Endothelial cell of umbilical vein (primary cell): ENCODE measurements around the gene PLEKHA4.

Experiments used
- EZH2 ChIP-seq: IDR thresholded peaks from 2 replicates; pipeline ENCODE4 v1.6.1; 2012; ENCODE audit warnings: borderline replicate concordance, low read depth, mild to moderate bottlenecking, moderate library complexity, low read length, inconsistent platforms; ENCODE audit not compliant: severe bottlenecking
- FOS ChIP-seq: IDR thresholded peaks from 2 replicates; pipeline ENCODE4 v1.6.1; 2011; ENCODE audit warnings: mild to moderate bottlenecking, low read length, moderate library complexity, borderline replicate concordance; ENCODE audit not compliant: insufficient read depth
- POLR2A ChIP-seq: IDR thresholded peaks from 2 replicates; pipeline ENCODE4 v1.6.1; 2012; ENCODE audit warnings: low read depth, mild to moderate bottlenecking, control low read depth, low read length
- TF ChIP-seq, protein P1 (sequence below): IDR thresholded peaks from 2 replicates; pipeline ENCODE4 v1.6.1; 2011; ENCODE audit not compliant: insufficient read depth, insufficient read length
- TF ChIP-seq, protein P2 (sequence below), 2 donors: IDR thresholded peaks; 1 replicate in 1 of 2; 2 replicates in 1 of 2; pipeline ENCODE4 v1.5.1; 2011; ENCODE audit warnings: low read length in 2 of 2, mild to moderate bottlenecking in 2 of 2, moderate library complexity in 2 of 2, control low read depth in 1 of 2, inconsistent platforms in 1 of 2, low read depth in 1 of 2; ENCODE audit not compliant: insufficient read depth in 1 of 2; ENCODE audit errors: extremely low read depth in 1 of 2

DNA sequence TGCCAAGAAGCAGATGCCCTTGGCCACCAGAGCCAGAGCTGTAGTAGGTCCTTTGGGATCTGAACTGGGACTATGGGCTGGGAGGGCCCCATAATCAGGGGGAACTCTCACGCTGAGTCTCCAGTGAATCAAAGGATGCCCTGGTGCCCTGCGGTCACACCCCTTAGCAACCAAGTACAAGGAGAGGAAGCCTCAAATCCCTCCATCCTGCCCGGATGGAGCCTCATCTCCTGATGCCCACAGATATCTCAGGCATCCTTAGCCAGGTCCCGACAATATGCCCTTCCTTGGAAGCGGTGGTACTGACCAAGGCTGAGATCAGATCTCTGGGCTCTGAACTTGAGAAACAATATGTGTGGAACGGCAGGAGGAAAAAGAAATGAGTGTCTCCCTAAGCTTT lies 1.7 kb downstream of the PLEKHA4 start:
- TF ChIP-seq FOS = no peak
- TF ChIP-seq, protein P1, sequence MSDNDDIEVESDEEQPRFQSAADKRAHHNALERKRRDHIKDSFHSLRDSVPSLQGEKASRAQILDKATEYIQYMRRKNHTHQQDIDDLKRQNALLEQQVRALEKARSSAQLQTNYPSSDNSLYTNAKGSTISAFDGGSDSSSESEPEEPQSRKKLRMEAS = no peak
- TF ChIP-seq, protein P2, sequence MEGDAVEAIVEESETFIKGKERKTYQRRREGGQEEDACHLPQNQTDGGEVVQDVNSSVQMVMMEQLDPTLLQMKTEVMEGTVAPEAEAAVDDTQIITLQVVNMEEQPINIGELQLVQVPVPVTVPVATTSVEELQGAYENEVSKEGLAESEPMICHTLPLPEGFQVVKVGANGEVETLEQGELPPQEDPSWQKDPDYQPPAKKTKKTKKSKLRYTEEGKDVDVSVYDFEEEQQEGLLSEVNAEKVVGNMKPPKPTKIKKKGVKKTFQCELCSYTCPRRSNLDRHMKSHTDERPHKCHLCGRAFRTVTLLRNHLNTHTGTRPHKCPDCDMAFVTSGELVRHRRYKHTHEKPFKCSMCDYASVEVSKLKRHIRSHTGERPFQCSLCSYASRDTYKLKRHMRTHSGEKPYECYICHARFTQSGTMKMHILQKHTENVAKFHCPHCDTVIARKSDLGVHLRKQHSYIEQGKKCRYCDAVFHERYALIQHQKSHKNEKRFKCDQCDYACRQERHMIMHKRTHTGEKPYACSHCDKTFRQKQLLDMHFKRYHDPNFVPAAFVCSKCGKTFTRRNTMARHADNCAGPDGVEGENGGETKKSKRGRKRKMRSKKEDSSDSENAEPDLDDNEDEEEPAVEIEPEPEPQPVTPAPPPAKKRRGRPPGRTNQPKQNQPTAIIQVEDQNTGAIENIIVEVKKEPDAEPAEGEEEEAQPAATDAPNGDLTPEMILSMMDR (IDR thresholded peaks at IDR 0.05; ENCODE audit: extremely low read depth in 1 of 2, insufficient read depth in 1 of 2, low read depth in 1 of 2, low read length in 2 of 2) = no peak
- no peak for TF ChIP-seq EZH2
- TF ChIP-seq POLR2A = no peak
